Measurements from ENCODE around the gene HSPB9.

DNA sequence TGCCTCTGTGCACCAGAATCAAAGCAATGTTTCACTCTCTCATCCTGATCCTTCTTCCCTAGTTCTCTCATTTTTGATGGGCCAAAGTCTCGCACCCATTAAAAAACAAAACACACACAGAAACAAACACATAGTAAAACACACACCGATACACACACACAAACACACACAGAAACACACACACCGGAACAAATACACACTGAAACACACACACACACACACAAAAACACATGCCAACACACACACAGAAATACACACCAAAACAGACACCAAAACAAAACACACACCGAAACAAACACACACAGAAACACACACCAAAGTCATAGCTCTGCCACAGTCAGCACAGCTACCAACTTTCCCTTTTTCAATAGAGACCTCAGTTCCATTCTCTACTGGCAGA lies 8.6 kb downstream of the HSPB9 start:
- no peak for TF ChIP-seq EZH2 (IDR thresholded peaks at IDR 0.05; ENCODE audit: low read depth)
- TF ChIP-seq, protein P1, sequence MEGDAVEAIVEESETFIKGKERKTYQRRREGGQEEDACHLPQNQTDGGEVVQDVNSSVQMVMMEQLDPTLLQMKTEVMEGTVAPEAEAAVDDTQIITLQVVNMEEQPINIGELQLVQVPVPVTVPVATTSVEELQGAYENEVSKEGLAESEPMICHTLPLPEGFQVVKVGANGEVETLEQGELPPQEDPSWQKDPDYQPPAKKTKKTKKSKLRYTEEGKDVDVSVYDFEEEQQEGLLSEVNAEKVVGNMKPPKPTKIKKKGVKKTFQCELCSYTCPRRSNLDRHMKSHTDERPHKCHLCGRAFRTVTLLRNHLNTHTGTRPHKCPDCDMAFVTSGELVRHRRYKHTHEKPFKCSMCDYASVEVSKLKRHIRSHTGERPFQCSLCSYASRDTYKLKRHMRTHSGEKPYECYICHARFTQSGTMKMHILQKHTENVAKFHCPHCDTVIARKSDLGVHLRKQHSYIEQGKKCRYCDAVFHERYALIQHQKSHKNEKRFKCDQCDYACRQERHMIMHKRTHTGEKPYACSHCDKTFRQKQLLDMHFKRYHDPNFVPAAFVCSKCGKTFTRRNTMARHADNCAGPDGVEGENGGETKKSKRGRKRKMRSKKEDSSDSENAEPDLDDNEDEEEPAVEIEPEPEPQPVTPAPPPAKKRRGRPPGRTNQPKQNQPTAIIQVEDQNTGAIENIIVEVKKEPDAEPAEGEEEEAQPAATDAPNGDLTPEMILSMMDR (conservative IDR thresholded peaks at IDR 0.05): no peak

Measured in PC-9 (cell line).